GM12801 (cell line): Measurements from ENCODE around the gene SLC2A4RG.

Experiments used
- TF ChIP-seq, protein P1 (sequence below): IDR thresholded peaks from one replicate; pipeline ENCODE4 v1.5.1; 2011; ENCODE audit warnings: control low read depth; ENCODE audit not compliant: insufficient read length; ENCODE audit errors: extremely low read depth

Gene SLC2A4RG

DNA sequence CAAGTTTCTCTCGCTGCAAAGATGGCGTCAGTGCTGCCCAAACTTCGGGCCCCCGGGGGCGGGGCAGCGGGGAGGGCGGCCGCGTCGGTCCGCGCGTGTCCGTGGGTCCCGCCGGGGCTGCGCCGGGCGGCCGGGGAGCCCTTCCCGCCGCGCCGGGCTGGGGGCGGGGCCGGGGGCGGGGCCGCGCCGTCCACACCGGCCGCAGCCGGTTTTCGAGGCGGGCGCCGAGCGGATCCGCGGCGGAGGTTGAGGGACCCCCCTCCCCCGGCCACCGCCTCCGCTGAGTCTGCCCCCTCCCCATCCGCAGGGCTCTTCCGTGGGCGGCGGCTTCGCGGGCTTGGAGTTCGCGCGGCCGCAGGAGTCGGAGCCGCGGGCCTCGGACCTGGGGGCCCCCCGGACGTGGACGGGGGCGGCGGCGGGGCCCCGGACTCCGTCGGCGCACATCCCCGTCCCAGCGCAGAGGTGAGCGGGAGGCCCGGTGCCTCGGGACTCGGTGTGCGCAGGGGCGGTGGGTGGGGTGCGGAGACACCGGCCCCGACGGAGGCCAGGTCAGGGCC, 572 bp downstream of the SLC2A4RG start:
- TF ChIP-seq, protein P1, sequence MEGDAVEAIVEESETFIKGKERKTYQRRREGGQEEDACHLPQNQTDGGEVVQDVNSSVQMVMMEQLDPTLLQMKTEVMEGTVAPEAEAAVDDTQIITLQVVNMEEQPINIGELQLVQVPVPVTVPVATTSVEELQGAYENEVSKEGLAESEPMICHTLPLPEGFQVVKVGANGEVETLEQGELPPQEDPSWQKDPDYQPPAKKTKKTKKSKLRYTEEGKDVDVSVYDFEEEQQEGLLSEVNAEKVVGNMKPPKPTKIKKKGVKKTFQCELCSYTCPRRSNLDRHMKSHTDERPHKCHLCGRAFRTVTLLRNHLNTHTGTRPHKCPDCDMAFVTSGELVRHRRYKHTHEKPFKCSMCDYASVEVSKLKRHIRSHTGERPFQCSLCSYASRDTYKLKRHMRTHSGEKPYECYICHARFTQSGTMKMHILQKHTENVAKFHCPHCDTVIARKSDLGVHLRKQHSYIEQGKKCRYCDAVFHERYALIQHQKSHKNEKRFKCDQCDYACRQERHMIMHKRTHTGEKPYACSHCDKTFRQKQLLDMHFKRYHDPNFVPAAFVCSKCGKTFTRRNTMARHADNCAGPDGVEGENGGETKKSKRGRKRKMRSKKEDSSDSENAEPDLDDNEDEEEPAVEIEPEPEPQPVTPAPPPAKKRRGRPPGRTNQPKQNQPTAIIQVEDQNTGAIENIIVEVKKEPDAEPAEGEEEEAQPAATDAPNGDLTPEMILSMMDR, result no peak

DNA sequence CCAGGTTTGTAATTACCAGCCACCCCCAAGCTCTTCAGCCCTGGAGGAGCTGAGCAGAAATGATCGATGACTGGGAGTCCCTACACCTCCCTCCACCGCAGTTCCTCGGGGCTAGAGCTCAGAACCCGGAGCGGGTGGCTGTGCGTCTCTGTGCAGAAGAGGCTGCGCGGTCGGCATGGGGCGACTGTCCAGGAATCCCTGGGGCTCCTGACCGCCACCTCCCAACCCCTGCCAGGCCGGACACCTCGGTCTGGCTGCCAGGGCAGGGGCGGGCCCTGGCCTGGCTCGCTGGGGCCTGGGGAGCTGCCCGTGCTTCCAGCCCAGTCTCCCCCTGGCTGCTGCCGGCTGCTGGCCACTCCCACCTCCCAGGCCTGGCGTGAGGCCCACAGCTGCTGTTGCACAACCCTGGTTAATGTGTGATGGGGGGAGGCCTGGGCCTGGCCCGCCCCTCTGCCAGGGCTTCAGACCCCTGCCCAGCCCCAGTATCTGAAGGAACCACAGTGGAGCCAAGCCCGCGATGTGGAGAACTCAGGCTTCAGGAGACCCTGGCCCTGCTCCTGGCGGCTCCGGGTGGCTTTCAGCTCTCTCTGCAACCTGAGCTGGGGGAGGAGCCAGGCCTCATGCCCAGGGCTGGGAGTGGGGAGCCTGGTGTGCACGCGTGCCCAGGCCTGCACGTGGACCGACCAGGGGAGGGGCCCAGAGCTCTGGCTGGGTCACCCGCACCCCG, 1.2 kb downstream of the SLC2A4RG start:
- TF ChIP-seq, protein P1, result no peak

DNA sequence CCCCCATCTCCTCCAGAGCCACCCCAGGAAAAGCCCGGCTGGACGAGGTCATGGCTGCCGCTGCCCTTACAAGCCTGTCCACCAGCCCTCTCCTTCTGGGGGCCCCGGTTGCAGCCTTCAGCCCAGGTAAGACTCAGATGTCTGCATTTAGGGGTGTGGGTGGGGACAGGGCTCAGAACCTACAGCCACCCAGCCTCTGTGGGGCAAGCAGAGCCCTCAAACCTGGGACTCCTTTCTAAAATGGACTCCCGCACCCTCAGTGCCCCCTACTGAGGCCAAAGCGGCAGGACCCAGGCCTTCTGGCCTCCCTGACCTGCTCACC, 1.7 kb downstream of the SLC2A4RG start:
- TF ChIP-seq, protein P1, result no peak

DNA sequence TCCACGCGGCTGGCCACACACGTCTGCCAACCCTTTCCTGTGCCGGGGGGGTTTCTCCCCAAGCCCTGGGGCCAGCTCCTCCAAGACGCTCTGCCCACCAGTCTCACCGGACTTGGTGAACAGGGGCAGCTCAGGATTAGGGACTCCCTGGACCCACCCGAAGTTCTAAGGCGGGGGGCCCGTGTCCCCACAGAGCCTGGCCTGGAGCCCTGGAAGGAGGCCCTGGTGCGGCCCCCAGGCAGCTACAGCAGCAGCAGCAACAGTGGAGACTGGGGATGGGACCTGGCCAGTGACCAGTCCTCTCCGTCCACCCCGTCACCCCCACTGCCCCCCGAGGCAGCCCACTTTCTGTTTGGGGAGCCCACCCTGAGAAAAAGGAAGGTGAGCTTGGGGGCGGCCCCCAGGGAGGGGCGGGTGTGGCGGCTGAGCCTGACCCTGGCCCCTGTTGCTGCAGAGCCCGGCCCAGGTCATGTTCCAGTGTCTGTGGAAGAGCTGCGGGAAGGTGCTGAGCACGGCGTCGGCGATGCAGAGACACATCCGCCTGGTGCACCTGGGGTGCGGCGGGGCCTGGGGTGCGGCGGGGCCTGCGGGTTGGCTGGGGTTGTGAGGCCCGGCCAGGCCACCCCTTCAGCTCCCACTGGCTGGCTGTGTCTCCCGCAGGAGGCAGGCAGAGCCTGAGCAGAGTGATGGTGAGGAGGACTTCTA, 2.3 kb downstream of the SLC2A4RG start:
- TF ChIP-seq, protein P1, result no peak

DNA sequence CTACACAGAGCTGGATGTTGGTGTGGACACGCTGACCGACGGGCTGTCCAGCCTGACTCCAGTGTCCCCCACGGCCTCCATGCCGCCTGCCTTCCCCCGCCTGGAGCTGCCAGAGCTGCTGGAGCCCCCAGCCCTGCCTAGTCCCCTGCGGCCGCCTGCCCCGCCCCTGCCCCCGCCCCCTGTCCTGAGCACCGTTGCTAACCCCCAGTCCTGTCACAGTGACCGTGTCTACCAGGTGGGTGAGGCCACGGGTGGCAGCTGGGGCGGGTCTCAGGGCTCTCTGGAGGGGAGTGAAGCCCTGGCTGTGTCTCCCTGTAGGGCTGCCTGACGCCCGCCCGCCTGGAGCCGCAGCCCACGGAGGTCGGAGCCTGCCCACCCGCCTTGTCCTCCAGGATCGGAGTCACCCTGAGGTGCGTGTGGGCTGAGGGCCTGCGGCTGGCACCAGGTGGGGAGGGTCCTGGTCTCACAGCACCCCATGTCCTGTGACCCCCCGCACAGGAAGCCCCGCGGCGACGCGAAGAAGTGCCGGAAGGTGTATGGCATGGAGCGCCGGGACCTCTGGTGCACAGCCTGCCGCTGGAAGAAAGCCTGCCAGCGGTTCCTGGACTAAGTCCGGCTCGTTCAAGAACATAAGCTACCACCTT, 2.9 kb downstream of the SLC2A4RG start:
- TF ChIP-seq, protein P1, result no peak

DNA sequence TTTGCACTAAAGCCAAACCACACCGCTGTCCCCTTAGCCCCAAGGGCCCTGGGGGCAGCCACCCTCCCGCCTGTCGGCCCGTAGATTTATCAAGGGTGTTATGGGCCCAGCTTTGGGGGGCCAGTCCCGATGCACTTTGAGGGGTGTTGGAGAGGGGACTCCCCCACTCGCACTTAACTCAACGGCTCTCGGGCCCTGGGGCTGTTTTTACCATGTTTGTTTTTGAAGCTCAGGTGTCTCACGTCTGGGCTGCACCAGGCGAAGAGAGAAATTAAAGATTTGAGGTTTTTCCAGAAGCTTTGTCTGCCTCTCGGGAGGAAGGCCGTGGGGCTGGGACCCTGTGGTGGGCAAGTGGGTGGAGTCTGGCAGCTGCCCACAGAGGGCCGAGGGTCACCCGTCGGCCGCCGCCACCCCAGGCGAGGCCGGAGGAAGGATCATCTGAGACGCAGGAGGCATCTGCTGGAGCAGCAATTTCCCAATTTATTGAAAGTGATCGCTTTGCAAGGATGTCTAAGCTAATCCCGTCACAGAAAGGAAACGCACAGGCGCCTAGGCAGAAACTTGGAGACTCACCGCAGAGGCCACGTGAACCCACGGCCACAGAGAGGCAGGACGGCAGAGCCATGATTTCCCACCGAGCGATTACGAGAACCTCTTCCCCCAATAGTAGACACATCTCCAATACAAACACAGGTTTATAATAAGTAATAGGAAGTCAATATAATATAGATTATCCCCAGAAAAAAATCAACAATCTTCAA, 3.8 kb downstream of the SLC2A4RG start:
- TF ChIP-seq, protein P1, result no peak

DNA sequence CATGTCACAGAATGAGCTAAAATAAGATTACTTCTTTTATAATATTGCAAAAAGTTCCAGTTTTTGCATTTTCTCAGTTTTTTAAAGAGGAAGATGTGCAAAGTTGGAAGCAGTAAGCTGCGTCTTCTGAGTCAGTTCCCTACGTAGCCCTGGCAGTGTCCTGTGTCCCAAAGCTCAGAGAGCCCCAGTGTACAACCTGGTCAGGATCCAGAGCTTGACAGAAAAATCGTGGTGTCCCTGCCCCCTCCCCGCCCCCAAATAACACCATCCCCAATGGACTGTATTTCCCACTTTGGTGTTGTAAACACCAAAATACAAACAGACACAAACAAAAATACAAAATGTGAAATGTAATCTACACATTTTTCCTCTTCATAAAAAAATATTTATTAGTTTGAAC, 4.6 kb downstream of the SLC2A4RG start:
- TF ChIP-seq, protein P1, result no peak
